PC-9 (cell line): ENCODE data around the gene ARPP19. TPM values are rescaled to one million over a fixed set of nuclear protein-coding genes. Genes with fewer than 3 reads are reported as not detected.

Experiments
- BruUV-seq: library from RNA; stranded (reverse); fragments of 400-500 nt; replicated peaks from 2 replicates; lab custom pipeline; 2021; lab: Mats Ljungman, UMichigan
- CTCF ChIA-PET: fragments of 300-600 bp; sonication (Branson Sonifier 250); formaldehyde crosslinking; loops from one replicate; lab custom pipeline; 2022; ENCODE audit warnings: antibody characterized with exemption; lab: Charles Lee
- POLR2A ChIA-PET: fragments of 300-600 bp; sonication (Branson Sonifier 250); formaldehyde crosslinking; loops from one replicate; lab custom pipeline; 2022; ENCODE audit warnings: antibody characterized with exemption; ENCODE audit not compliant: unreplicated experiment; lab: Charles Lee
- DNase-seq, 2 experiments: peaks; one replicate each; pipeline versions ENCODE4 v3.0.0 to v3.0.0-alpha.2; 2015 to 2022; ENCODE audit warnings: mixed read lengths in 1 of 2
- H2AFZ ChIP-seq: fragments of 200-600 bp; sonication (generic); 2 replicates; pipeline ENCODE4 v1.8.1; 2017; ENCODE audit warnings: antibody characterized with exemption
- H3F3A ChIP-seq: fragments of 200-600 bp; sonication (generic); 2 replicates; pipeline ENCODE4 v1.8.1; 2017; ENCODE audit warnings: antibody characterized with exemption, mild to moderate bottlenecking, low read depth; ENCODE audit not compliant: insufficient read depth
- H3K27ac ChIP-seq: fragments of 200-600 bp; sonication (generic); 2 replicates; pipeline ENCODE4 v1.6.1; 2016; ENCODE audit warnings: mixed run types
- H3K27me3 ChIP-seq: fragments of 200-600 bp; sonication (generic); 2 replicates; pipeline ENCODE4 v1.6.1; 2016; ENCODE audit warnings: low read depth, mixed run types; ENCODE audit not compliant: insufficient read depth
- H3K36me3 ChIP-seq: fragments of 200-600 bp; sonication (generic); 2 replicates; pipeline ENCODE4 v1.6.1; 2016; ENCODE audit warnings: low read depth, mixed run types
- H3K4me1 ChIP-seq: fragments of 200-600 bp; sonication (generic); replicated peaks from 2 replicates; pipeline ENCODE4 v1.6.1; 2016; ENCODE audit warnings: mixed run types; ENCODE audit not compliant: insufficient read depth
- H3K4me2 ChIP-seq: fragments of 200-600 bp; sonication (generic); 2 replicates; pipeline ENCODE4 v1.6.1; 2017; ENCODE audit warnings: mixed run types
- H3K4me3 ChIP-seq: fragments of 200-600 bp; sonication (generic); 2 replicates; pipeline ENCODE4 v1.6.1; 2016; ENCODE audit warnings: mixed run types
- H3K79me2 ChIP-seq: fragments of 200-600 bp; sonication (generic); 2 replicates; pipeline ENCODE4 v1.6.1; 2017; ENCODE audit warnings: low read depth, mixed run types
- H3K9me2 ChIP-seq: fragments of 200-600 bp; sonication (generic); 2 replicates; pipeline ENCODE4 v1.8.1; 2017; ENCODE audit warnings: mild to moderate bottlenecking; ENCODE audit not compliant: insufficient read depth
- H3K9me3 ChIP-seq: fragments of 200-600 bp; sonication (generic); 2 replicates; pipeline ENCODE4 v1.8.1; 2016; ENCODE audit warnings: low read depth; ENCODE audit not compliant: insufficient read depth
- H4K20me1 ChIP-seq: fragments of 200-600 bp; sonication (generic); 2 replicates; pipeline ENCODE4 v1.8.1; 2017; ENCODE audit not compliant: insufficient read depth
- CTCF ChIP-seq: fragments of 200-600 bp; sonication (generic); conservative IDR thresholded peaks from 2 replicates; pipeline ENCODE4 v1.6.1; 2017; ENCODE audit warnings: mixed run types, antibody characterized with exemption, mild to moderate bottlenecking, moderate library complexity
- EZH2 ChIP-seq: fragments of 200-600 bp; sonication (generic); IDR thresholded peaks from 2 replicates; pipeline ENCODE4 v1.8.0; 2017; ENCODE audit warnings: antibody characterized with exemption, low read depth
- intact Hi-C: fragments of 100-400 bp; cut with micrococcal nuclease; formaldehyde crosslinking; loops from one replicate; pipeline ENCODE4 v1.10.0; 2022; ENCODE audit not compliant: unreplicated experiment
- total RNA-seq: library from RNA; stranded (reverse); gene quantifications from 2 replicates; pipeline ENCODE4 v1.2.3, GENCODE V29; 2021

ARPP19 gene
- total RNA-seq, 1 experiment from 2014 or later: 119 TPM

- DNase-seq: no peak
- Histone ChIP-seq H3F3A (no peaks in the 10 kb centered on the region), H2AFZ (no peak overlapping the region), H3K4me1 (no peaks in the 10 kb centered on the region), H3K27ac (no peak overlapping the region), H3K27me3 (no peaks in the 10 kb centered on the region), H3K9me3 (no peaks in the 10 kb centered on the region), H4K20me1 (no peaks in the 10 kb centered on the region), H3K36me3 (no peaks in the 10 kb centered on the region), H3K9me2 (no peaks in the 10 kb centered on the region), H3K4me3 (no peak overlapping the region), H3K4me2 (no peak overlapping the region), H3K79me2 (no peaks in the 10 kb centered on the region)
- no peak for TF ChIP-seq CTCF
- no peak for TF ChIP-seq EZH2
- intact Hi-C loops: no loop called here
- BruUV-seq: no TSS peak
- ChIA-PET CTCF (no interaction called here), POLR2A (no interaction called here)
Measured at GRCh38 chr15:52520421-52520820, 48.4 kb downstream of the ARPP19 start.

GRCh38 chr15:52518487-52519371 is 50.1 kb downstream of the ARPP19 start:
- CTCF ChIA-PET: no interaction called here
- Histone ChIP-seq H3K36me3 (no peaks in the 10 kb centered on the region), H3K9me3 (no peaks in the 10 kb centered on the region), H3K27ac (no peak overlapping the region), H3K4me2 (no peak overlapping the region), H3K79me2 (no peaks in the 10 kb centered on the region), H3K27me3 (no peaks in the 10 kb centered on the region), H2AFZ (no peak overlapping the region), H3K4me3 (no peak overlapping the region), H4K20me1 (no peaks in the 10 kb centered on the region), H3K4me1 (no peaks in the 10 kb centered on the region), H3K9me2 (no peaks in the 10 kb centered on the region), H3F3A (no peaks in the 10 kb centered on the region)
- intact Hi-C loops: no loop called here
- DNase-seq: no peak
- POLR2A ChIA-PET: no interaction called here
- no TSS peak for BruUV-seq
- no peak for TF ChIP-seq CTCF
- TF ChIP-seq EZH2: no peak

DNA sequence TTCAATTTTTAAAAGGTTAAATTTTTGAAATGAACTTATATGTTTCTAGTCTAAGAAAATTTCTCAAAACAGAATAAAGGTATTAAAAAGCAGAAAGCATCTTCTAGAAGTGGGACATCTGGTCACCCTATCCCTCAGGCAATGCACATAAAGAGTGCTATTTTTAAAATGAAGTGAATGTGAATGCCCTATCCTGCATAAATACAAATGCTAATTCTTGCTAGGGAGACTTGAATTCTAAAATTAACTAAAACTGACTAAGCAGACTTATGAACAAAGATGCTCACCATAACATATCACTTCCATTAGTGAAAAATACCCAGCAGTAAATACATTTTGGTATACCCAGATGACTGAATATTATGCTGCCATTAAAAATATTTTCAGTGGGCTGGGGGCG is 51.8 kb downstream of the ARPP19 start:
- Histone ChIP-seq H3K36me3 (no peaks in the 10 kb centered on the region), H3K4me3 (no peak overlapping the region), H3F3A (no peaks in the 10 kb centered on the region), H4K20me1 (no peaks in the 10 kb centered on the region), H3K27me3 (no peaks in the 10 kb centered on the region), H3K4me2 (no peak overlapping the region), H3K9me3 (no peaks in the 10 kb centered on the region), H3K9me2 (no peaks in the 10 kb centered on the region), H2AFZ (no peak overlapping the region), H3K79me2 (no peaks in the 10 kb centered on the region), H3K27ac (no peak overlapping the region), H3K4me1 (no peaks in the 10 kb centered on the region)
- POLR2A ChIA-PET: no interaction called here
- BruUV-seq: no TSS peak
- CTCF ChIA-PET: no interaction called here
- intact Hi-C loops: no loop called here
- TF ChIP-seq CTCF: no peak
- no peak for TF ChIP-seq EZH2
- DNase-seq: no peak
